GM18498 (cell line): Measurements from ENCODE around the gene VSIG2.
A peak's percentile ranks its signal among the peaks of the same experiment; 100 is the strongest.
"Not testable (repeated sequence)": the region's sequence is repeated elsewhere in the genome, so short reads cannot be mapped to it uniquely, and the experiment has no call there.

ENCODE experiments used
- ATAC-seq: cut with Tn5 transposase; IDR thresholded peaks from one replicate; pipeline ENCODE4 v1.9.1; 2021; ENCODE audit warnings: mild to moderate bottlenecking, moderate library complexity; ENCODE audit not compliant: unreplicated experiment

VSIG2 gene, protein sequence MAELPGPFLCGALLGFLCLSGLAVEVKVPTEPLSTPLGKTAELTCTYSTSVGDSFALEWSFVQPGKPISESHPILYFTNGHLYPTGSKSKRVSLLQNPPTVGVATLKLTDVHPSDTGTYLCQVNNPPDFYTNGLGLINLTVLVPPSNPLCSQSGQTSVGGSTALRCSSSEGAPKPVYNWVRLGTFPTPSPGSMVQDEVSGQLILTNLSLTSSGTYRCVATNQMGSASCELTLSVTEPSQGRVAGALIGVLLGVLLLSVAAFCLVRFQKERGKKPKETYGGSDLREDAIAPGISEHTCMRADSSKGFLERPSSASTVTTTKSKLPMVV

DNA sequence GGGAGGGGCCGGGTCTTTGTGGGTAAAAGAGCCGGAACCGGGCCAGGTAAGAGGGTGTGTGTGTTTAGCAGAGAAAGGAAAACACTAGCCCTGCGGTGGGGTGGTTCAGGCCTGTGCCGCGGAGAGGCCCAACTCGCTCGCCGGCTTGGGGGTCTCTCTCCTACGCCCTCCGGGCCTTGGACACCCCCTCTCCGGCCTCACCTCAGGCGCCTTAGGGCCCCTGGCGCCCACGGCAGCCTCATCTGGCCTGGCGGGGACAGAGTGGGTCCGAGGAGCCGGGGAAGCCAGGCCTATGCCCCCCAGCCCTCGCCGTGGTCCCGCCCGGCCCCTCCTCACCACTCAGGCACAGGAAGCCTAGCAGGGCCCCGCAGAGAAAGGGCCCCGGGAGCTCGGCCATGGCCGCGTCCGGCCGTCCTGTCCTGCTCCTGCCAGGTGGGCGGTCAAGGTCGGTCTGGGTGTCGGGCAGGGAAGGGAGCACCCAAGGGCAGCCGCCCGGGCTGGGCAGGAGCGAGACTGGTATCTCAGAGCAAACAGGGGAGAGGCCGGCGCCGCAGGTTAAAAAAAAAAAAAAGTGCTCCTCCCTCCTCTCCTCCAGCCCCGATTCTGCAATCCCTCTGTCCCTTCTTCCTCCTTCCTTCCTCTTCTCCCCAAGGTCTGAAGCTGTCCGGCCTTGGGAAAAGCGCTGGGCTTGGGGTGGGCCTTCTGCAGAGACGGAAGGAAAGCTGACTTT lies at the start of gene VSIG2:
Gene VSIG2, minus strand, starts transcription at position 515 of the 730 bp plus-strand sequence. Its CDS starts 118 bp downstream, at position 397.
- ATAC-seq, result no peak

DNA sequence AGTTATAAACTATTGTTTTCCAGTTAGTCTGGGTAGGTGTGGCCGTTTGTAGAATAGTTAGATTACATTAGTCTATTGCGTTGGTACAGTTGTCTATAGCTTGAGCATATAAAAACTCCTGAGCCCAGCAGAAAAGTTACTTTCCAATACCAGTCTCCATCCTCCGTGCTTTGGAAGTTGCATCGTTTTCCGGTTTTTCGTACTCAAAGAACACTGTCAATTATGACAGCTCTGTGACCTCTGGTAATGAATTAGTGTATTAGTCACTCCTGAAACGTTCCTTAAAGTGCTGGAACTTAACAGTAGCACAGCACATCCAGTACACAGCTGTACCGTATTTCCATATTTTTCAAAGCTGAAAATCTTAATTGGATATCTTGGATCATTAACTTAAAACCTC lies 49.0 kb upstream of the VSIG2 start:
- ATAC-seq, result no peak

DNA sequence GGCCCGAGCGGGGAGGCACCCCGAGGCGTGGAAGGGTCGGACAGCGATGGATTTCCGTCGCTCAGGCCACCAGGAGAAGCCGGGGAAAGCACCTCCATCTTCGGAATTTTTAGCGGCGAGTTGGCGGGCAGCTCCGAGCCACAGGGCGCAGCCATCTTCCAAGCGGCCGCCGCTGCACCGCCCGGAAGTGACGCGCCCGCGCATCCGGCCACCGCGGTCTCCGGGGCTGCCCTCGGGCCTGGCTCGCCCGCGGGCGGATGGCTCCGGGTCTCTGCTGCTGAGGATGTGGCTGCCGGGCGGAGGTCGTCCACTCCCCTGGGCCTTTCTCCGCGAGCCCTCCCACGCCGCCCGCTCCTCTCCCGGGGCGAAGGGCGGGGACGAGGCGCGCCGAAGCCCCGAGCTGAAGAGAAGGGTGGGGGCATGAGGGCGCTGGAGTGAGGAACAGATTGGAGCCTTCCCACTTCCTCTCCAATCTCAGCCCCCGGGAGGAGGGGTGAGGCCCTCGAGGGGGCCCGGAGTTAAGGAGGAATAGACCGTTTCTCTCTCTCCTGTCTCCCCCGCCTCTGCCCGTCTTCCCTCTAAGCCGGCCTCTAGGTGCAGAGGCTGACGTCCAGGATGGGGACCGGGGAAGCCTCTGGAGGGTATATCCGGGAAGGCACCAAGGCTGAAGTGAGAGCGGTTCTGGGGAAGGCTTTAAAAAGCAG lies 48.3 kb upstream of the VSIG2 start, which contains the start of gene MSANTD2:
Gene MSANTD2, minus strand, starts transcription at position 181 of the 704 bp plus-strand sequence. Its CDS starts 26 bp downstream, at position 155.
- peak; percentile 94 for ATAC-seq

DNA sequence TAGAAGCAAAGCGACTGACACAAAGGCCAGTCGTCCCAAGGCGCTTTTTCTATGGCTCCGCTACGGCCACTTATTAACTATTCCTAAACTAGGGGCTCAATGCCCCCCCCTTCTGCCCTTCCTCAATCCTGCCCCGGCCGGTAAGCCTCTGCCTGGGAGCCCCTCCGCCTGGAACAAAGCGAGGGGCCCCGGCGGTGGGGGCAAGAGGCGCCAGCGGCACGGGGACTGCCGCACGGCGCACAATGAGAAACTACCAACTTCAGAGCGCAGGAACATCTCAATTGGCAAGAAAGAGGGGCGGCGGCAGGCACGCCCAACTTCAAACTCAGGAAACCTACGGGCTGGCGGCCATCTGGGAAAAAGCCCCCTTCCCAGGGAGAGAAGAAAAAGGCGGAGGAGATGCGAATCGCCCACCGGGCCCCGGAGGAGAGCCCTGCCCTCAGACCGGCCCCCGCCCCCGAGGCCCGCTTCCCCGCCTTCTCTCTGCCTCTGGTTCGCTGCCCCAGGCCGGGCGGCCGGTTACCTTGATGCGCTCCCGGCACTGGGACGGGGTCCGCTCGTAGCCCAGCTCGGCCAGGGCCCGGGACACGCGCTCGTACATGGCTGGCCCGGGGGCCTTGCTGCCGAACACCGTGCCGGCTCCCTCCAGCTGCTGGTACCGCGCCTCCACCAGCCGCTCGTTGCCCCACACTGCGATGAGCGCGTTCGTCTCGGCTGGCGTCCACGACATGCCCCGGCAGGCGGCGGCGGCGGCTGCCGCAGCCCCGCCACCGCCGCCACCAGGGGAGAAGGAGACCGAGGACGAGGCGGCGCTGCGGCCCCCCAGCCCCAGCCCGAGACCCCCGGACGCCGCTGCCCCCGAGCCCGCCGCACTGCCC lies 47.5 kb upstream of the VSIG2 start:
- peak; percentile 44 for ATAC-seq

DNA sequence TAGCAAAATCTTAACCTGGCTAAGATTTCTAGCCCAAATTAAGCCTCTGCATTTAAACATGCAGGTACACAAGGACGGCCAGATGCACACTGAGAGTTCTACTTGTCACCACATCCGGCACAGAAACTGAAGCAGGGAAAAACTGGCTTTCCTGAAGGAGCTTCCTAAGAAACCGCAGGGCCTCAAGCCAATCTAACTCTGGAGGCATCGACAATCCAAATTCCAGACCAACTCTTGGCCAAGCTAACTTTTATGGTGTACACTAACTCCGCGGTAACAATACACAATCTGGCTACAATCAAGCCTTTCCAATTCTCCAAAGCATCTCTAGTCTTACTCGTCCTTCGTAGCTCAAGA lies 46.9 kb upstream of the VSIG2 start:
- peak; percentile 20 for ATAC-seq

DNA sequence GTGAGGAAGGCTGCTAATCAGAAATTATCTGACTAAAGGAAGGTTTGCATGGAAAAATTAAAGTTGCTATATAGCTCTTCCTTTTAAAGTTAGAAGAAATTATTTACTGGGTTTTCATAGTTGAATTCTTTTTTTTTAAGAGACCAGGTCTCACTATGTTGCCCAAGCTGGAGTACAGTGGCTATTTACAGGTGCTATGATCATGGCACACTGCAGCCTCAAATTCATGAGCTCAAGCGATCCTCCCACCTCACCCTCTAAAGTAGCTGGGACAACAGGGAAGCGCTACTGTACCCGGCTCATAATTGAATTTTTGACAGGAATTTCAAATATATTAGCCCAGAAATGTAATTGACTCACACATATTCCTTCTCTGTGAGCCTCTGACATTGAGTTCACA lies 44.3 kb upstream of the VSIG2 start:
- ATAC-seq, result no peak

DNA sequence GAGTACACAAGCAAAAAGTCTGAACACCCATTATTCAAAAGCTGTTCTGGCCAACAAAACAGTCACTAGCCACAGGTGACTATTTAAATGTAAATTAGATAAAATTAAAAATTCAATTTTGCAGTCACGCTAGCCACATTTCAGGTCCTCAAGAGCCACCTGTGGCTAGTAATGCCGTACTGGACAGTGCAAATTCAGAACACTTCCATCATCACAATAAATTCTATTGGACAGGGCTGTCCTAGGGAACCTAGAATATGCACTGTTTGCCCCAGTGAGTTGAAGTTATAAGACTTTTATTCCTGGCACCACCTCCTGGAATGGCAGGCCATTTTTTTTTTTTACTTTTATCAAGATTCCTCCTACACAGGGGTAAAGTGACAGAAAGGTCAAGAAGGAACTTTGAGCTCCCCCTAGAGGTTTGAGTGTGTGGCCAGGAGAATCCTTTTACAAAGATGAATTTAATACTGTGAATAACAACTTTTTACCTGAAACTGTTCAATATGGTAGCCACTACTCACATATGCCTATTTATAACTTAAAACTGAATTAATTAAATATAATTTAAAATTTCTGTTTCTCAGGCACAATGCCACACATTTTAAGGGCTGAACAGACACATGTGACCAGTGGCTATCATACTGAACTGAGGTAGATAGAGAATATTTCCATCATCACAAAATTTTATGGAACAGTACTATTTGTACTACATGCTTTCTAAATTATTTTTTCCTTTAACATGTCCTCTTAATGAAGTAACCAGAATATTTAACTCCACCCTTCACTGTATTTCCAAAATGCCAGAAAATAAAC lies 41.6 kb upstream of the VSIG2 start:
- ATAC-seq, result peak; percentile 56

DNA sequence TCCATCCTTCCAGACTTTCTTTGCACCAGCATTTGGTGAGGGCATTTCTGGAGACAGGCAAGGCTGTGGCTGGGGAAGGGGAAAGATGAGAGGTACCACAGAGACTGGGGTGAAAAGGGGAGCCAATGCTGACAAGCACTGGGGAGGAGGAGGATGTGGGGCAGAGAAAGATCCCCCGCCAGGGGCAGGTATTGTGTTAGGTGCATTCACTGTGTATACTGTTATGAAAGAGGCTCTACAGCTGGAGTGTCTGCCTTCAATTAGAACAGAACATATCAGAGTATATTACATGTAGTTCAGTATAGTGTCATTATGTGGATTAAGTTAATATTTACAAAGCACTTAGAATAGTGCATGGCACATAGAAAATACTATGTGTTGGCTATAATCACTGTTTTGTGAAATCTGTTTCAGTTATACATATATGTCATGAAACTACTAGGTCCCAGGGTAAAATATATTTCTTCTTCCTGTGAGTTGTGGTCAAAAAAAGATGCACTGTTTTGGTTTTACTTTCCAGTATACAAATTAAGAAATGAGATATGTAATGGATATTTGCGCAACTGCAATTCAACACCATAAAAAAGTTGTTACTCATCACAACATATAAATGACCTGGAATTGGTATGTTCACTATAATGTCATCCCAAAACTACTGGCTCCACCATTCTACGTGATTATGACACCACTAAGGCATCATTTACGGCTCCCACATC lies 39.7 kb upstream of the VSIG2 start:
- ATAC-seq, result peak; percentile 79

DNA sequence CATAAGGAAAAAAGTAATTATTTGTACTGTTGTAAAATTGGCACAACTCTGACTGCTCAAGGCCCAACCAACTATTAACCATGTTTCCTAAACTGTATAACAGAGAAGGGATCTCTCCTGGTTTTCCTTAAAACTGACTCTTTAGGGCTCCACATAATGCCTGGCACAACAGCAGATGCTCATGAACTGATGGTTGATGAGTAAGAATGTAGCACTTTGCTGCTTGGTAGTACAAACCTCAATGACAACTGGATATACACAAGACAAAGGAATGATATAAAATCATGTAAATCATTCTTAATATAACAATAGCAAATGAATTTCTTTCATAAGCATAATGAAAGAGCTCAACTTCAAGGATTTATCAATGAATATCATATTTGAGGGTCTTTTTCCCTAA lies 36.5 kb upstream of the VSIG2 start:
- no peak for ATAC-seq

DNA sequence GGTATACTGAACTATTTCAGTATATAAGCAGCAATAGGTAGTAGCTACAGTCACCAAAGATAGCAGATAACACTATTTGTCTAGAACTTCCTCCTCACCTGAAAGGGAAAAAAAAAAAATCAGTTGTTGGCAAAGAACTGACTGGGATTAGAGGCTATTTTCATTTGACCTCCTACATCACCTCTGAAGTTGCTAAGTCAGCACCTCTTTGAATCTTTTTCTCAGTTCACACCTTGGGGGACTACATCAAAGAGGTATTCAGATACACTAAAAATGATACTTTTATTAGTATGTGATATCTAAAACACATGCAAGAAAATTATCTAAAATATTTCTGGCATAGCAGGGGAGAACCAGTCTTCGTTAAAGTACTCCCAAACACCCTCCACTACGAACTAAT lies 32.0 kb upstream of the VSIG2 start:
- no peak for ATAC-seq

DNA sequence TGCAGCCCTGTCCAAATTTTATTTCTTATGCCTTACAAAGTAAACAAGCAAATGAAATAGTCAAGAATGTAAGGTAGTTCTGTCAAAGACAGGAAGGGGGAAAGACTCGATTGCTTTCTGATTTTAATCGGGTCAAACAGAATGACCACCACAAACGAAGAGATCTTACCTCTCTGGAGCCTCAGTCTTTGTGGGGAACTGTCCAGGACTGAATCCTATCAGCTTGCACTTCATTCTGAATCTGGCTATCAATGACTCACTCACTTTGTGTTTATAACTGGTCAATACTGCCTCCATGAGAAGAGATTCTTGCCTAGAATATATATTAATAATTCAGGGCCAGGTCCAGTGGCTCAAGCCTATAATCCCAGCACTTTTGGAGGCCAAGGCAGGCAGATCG lies 30.9 kb upstream of the VSIG2 start:
- ATAC-seq, result no peak

DNA sequence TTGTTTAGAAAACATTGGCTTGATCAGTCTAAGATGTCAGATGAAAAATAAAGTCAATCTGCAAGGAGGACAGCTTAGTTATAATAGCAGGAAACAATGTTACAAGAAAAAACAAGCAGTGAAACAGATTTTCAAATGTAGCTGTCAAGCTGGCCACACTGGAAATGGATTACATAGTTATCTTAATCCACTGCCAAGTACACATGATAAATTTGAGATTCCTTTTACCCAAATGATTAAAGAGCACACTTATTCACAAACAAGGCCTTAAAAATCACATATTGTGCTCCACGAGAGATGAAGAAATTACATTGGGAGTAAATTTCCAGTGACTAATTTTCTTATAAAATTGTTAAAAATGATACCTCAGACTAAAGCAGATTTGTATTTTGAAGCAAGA lies 27.5 kb upstream of the VSIG2 start:
- ATAC-seq, result no peak

DNA sequence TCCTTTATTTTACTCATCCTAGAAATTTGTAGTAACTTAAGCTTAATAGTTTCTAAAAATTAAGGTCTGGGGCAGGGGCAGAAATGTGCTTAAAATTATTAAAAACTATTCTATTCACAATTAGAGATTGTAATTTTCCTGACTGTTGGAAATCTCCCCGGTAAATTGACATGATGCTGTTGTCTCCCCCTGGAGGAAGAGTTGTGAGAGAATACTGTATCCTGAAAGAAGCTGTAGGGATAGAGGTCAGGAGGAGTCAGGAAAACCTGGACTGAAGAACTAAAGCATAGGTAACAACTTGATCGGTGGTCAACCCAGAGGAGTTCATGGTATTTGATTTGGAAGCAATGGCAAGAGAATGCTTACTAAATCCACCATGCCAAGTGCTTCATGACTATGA lies 26.2 kb upstream of the VSIG2 start:
- ATAC-seq, result no peak

DNA sequence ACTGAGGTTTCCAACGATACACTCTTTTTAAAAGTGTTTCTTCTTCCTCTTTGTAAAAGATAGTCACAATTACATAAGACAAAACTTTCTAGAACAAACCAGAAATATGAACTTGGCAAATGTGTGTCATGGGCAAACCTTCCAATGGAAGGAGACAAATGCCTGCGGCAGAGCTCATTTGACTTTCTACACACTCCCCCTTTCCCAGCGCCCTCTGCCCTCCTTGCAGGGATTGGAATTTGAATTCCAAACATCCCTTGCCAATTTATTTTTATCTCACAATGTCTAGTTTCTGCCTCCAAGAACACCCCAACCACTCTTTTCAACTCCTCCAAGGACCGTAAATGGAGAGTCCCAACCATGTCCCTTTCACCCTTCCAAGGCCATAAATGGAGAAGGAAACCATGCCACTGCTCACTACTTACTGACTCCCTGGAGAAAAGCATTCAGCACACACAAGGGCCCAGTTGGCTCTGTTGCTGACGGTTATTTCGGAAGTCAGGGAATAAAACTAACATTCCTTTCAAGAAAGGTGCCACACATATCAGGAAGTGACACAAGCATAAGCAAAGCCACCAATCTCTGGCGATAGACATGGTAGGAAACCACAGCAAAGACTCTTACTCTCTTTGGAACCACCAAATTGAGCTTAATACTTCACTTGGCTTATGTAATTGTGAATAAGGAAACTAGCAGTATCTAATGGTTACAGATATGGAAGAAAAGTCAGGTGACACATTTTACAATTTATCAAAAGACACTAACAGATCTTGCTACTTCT lies 25.0 kb upstream of the VSIG2 start:
- ATAC-seq, result no peak

DNA sequence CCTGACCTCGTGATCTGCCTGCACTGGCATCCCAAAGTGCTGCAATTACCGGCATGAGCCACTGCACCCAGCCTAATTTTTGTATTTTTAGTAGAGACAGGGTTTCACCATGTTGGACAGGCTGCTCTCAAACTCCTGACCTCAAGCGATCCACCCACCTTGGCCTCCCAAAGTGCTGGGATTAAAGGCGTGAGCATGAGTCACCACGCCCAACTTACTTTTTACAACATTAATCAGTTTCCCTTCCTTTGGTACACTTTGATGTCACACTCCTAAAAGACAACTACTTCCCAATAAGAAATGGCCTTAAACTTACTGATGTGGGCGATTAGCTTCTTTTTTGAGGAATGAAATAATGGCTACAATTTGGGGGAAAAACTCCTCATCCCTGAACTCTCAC lies 18.9 kb upstream of the VSIG2 start:
- not testable (repeated sequence) for ATAC-seq

DNA sequence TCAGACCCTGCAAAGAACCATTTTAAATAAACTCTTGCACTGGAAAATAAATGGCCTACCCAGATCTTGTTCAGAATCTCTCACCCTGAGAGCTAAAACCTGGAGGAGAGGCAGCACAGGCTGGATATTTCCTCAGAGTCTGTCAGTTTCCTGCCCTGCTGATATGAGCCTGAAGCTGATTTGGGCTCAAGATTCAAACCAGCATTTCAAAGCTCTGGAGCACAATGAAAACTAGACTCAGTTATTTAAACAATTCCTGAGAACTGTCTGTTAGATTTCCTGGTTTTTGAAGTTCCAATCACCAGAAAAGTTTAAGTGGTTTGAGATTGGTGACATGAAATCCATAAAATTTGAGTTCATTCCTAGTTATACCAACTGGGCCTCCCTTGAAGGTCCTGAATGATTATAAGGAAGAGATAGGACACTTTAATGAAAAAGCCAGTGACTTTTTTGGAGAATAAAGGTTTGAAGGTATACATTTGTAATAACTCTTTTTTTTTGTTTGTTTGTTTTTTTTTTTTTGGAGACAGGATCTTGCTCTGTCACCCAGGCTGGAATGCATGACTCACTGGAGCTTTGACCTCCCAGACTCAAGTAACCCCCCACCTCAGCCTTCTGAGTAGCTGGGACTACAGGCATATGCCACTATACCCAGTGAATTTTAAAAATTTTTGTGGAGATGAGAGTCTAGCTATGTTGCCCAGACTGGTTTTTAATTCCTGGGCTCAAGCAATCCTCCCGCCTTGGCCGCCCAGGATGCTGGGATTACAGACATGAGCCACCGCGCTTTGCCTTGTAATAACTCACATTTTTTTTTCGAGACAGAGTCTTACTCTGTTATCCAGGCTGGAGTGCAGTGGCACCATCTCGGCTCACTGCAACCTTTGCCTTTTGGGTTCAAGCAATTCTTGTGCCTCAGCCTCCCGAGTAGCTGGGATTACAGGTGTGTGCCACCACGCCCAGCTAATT lies 18.0 kb upstream of the VSIG2 start:
- no peak for ATAC-seq

DNA sequence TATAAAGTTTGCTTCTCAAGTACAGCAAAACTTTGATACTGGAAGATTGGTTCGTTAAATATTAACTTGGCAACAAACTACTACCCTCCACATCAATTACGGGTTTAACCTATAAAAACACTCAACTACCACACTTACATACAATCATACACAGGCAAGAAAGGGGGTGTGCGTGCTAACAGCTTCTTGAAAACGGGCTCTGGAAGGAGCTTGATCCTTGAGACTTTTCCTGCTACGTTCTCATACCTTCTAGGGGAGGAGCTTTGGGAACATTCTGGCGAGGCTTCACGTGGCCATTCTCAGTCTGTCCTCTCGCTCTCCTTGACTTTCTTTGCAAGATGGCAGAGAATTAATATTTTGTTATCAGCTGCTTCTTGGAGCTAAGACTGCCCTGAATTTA lies 16.9 kb upstream of the VSIG2 start:
- ATAC-seq, result no peak
